SK-N-SH treated with all-trans-retinoic acid at 6 μM for 48 hours (cell line): ENCODE results near the gene PRRC2B.

Source experiments
- BACH2 ChIP-seq: fragments of 250-450 bp; sonication (Bioruptor Pico); IDR thresholded peaks from 2 replicates; pipeline ENCODE4 v1.9.0; 2021; ENCODE audit warnings: mild to moderate bottlenecking, borderline replicate concordance
- ISL1 ChIP-seq: fragments of 250-450 bp; sonication (Bioruptor Pico); IDR thresholded peaks from 2 replicates; pipeline ENCODE4 v2.1.2; 2022; ENCODE audit warnings: mild to moderate bottlenecking, moderate library complexity
- OSR1 ChIP-seq: fragments of 250-450 bp; sonication (Bioruptor Pico); IDR thresholded peaks from 2 replicates; pipeline ENCODE4 v1.8.0; 2022; ENCODE audit warnings: moderate library complexity, mild to moderate bottlenecking, inconsistent platforms
- PPARA ChIP-seq: fragments of 250-450 bp; sonication (Bioruptor Pico); IDR thresholded peaks from 2 replicates; pipeline ENCODE4 v1.5.0; 2020; ENCODE audit warnings: mild to moderate bottlenecking, borderline replicate concordance
- ZFP3 ChIP-seq: fragments of 250-450 bp; sonication (Bioruptor Pico); IDR thresholded peaks from 2 replicates; pipeline ENCODE4 v1.5.0; 2020; ENCODE audit warnings: mild to moderate bottlenecking, moderate library complexity
- ZNF565 ChIP-seq: fragments of 450-650 bp; formaldehyde crosslinking; conservative IDR thresholded peaks from 2 replicates; pipeline ENCODE4 v1.5.0; 2020; ENCODE audit warnings: low read depth, mild to moderate bottlenecking, moderate library complexity
- ZNF70 ChIP-seq: fragments of 450-650 bp; formaldehyde crosslinking; IDR thresholded peaks from 2 replicates; pipeline ENCODE4 v1.5.0; 2020; ENCODE audit warnings: mild to moderate bottlenecking, moderate library complexity
- TF ChIP-seq, protein P1 (sequence below): fragments of 250-450 bp; sonication (Bioruptor Pico); IDR thresholded peaks from 2 replicates; pipeline ENCODE4 v1.5.1; 2020; ENCODE audit warnings: low read depth, mild to moderate bottlenecking, moderate library complexity
- TF ChIP-seq, protein P2 (sequence below): fragments of 250-450 bp; sonication (Bioruptor Pico); IDR thresholded peaks from 2 replicates; pipeline ENCODE4 v1.8.0; 2021; ENCODE audit warnings: low read depth, mild to moderate bottlenecking, moderate library complexity, borderline replicate concordance
- TF ChIP-seq, protein P3 (sequence below): fragments of 250-450 bp; sonication (Bioruptor Pico); IDR thresholded peaks from 2 replicates; pipeline ENCODE4 v1.8.0; 2020; ENCODE audit warnings: mild to moderate bottlenecking, moderate library complexity, borderline replicate concordance

DNA sequence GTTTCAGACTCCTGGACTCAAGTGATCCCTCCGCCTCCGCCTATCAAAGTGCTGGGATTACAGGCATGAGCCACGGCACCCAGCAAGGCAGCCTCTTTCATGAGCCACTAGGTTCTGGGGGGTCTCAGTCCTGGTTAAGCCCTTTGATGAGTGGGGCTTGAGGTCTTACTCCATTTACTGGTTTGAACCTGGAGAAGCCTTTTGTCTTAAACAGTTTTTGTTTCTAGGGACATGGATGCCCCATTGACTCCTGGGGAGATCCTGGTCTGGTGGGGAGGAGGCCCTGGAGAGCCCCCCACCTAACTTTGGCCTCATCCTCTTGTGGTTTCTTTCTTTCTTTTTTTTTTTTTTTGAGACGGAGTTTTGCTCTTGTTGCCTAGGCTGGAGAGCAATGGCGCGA is 6.7 kb downstream of the PRRC2B start:
- TF ChIP-seq, protein P1, sequence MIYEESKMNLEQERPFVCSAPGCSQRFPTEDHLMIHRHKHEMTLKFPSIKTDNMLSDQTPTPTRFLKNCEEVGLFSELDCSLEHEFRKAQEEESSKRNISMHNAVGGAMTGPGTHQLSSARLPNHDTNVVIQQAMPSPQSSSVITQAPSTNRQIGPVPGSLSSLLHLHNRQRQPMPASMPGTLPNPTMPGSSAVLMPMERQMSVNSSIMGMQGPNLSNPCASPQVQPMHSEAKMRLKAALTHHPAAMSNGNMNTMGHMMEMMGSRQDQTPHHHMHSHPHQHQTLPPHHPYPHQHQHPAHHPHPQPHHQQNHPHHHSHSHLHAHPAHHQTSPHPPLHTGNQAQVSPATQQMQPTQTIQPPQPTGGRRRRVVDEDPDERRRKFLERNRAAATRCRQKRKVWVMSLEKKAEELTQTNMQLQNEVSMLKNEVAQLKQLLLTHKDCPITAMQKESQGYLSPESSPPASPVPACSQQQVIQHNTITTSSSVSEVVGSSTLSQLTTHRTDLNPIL (CRISPR knock-in tag): no peak
- no peak for TF ChIP-seq ZNF70 (CRISPR knock-in tag)
- TF ChIP-seq, protein P2, sequence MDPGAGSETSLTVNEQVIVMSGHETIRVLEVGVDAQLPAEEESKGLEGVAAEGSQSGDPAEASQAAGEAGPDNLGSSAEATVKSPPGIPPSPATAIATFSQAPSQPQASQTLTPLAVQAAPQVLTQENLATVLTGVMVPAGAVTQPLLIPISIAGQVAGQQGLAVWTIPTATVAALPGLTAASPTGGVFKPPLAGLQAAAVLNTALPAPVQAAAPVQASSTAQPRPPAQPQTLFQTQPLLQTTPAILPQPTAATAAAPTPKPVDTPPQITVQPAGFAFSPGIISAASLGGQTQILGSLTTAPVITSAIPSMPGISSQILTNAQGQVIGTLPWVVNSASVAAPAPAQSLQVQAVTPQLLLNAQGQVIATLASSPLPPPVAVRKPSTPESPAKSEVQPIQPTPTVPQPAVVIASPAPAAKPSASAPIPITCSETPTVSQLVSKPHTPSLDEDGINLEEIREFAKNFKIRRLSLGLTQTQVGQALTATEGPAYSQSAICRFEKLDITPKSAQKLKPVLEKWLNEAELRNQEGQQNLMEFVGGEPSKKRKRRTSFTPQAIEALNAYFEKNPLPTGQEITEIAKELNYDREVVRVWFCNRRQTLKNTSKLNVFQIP: no peak
- TF ChIP-seq, protein P3, sequence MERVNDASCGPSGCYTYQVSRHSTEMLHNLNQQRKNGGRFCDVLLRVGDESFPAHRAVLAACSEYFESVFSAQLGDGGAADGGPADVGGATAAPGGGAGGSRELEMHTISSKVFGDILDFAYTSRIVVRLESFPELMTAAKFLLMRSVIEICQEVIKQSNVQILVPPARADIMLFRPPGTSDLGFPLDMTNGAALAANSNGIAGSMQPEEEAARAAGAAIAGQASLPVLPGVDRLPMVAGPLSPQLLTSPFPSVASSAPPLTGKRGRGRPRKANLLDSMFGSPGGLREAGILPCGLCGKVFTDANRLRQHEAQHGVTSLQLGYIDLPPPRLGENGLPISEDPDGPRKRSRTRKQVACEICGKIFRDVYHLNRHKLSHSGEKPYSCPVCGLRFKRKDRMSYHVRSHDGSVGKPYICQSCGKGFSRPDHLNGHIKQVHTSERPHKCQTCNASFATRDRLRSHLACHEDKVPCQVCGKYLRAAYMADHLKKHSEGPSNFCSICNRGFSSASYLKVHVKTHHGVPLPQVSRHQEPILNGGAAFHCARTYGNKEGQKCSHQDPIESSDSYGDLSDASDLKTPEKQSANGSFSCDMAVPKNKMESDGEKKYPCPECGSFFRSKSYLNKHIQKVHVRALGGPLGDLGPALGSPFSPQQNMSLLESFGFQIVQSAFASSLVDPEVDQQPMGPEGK (CRISPR knock-in tag): no peak
- no peak for TF ChIP-seq OSR1 (CRISPR knock-in tag)
- no peak for TF ChIP-seq ISL1
- TF ChIP-seq PPARA (CRISPR knock-in tag): no peak
- no peak for TF ChIP-seq BACH2 (CRISPR knock-in tag)
- no peak for TF ChIP-seq ZNF565 (CRISPR knock-in tag)
- TF ChIP-seq ZFP3 (CRISPR knock-in tag): no peak
